Activated T-cell treated with anti-CD3 and anti-CD28 coated beads for 24 hours (primary cell): Measurements from ENCODE around the gene EVA1A.
"Not testable (repeated sequence)": the region's sequence is repeated elsewhere in the genome, so short reads cannot be mapped to it uniquely, and the experiment has no call there.

Experiments
- DNase-seq: peaks from one replicate; pipeline ENCODE4 v3.0.0-alpha.2; 2020; ENCODE audit warnings: low read depth

Gene EVA1A

GRCh38 chr2:75482398-75482797, 78.3 kb downstream of the EVA1A start:
- no peak for DNase-seq

DNA sequence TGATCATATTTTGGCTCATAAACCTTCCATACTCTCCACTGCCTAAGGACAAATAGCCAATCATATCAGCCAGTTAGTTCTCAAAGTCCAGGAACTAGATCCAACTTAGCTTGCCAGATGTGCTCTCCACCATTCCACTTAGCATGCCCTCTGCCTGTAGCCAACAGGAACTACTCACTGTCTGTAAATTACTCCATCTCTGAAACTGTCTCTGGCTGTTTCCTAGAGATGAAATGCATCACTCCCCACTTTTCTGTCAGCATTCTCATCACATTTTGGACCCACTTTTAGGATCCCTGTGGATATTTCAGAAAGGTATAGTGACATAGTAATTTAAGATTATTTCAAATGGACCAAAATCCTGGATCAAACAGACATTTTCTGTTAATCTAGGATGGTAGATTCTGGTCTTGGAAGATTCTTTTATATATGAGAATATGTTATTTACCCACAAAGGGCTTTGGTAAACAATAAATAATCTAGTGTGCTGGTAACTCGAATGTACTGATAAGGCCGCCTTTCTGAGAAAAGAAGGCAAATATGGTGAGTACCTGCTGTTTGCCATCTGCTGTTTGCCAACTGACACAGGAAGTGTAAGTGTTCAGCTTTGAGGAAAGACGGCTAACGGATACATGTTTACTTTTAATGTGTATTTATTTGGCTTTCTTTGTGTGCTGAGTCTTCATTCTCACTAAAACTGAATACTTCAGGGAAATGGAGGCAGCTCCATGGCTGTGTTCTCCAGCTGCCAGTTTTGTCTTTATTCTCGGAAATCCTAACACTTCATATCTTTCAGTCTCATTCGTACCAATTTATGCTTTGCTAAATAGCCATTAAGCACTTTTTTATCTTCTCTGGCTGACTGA, 79.5 kb downstream of the EVA1A start:
- no peak for DNase-seq

- DNase-seq, result not testable (repeated sequence)
Observed at GRCh38 chr2:75477696-75478095, 83.0 kb downstream of the EVA1A start.

GRCh38 chr2:75476761-75477160, 84.0 kb downstream of the EVA1A start:
- DNase-seq, result no peak

- DNase-seq, result no peak
Observed at GRCh38 chr2:75475976-75476375, 84.8 kb downstream of the EVA1A start.

- DNase-seq, result no peak
Observed at GRCh38 chr2:75475049-75475448, 85.7 kb downstream of the EVA1A start.

- DNase-seq, result no peak
Observed at GRCh38 chr2:75474115-75474514, 86.6 kb downstream of the EVA1A start.

DNA sequence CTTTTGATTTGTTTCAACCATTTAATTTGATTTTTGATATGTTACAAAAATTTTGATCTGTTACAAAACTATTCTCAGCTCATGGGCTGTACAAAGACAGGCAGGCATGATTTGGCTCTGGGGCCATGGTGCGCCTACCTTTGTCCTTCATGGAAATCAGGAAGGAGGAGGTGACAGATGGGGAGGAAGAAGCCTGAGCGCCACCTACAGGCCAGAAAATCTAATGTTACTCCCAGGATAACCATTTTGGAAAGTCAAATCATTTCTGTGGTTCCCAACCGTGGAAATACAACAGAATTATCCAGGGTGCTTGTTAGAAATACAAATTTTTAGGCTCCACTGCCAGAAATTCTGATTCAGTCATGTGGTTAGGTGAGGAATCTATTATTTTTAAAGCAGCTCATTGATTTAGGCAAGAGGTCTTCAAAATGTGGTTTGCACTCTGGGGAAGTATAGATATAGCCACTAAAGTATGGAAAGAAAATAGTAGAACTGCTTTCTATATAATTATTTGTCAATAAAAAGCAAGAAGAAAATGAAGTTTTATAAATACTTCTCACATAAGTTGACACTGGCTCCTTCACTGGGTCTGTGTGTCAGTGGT, 93.9 kb downstream of the EVA1A start:
- DNase-seq, result no peak

DNA sequence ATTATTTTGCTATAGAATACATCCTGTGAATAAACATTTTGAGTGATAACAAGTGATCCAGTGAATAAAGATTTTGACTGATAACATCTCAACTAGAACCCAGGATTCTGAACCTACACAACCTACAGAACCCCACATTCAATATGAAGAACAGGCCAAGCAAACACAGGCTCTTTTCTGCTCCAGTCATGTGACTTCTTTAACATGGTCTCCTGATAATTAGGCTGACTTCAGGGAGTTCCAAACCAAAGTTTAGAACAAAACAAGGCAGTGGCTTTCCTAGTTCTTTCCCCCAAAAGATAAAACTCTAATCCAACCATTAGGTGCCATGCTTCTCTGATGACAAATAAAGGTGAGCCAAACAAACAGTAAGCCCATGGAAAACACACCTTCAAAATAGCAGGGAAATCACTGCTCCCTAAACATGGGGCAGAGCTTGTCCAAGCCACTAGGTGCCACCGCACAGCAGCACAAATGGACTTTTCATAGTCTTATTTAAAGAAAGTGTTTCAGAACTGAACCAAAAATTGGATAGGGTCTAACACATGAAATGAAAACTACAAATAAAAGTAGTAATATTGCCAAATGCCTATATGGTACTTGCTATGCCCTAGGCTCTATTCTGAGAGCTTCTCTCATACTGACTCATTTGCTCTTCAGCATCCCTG, 95.3 kb downstream of the EVA1A start:
- no peak for DNase-seq

DNA sequence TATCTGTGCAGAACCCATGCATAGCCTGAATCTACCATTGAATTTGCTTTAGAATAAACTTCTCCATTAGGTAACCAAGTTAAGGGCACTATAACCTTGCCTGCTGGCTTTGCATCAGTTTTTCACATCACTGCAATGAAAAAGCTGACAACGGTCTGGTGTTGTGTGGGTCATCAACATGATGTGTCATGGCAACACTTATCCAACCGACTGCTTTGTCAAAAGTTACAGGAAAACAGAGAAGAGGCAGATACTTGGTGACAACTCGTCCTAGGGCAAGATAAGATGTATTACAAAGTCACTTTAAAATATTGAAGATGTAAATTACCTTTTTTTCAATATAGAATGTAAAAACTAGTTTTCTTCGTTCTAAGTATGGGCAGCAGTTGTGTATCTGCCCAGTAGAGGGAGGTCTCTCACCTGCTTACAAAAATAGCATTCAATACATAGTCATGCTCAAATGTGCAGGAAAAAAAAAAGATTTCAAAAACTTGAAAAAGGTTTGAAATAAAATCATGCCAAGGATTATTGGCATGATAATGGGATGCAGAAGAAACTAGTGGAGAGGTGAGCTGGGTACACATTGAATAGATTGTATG, 96.3 kb downstream of the EVA1A start:
- no peak for DNase-seq

- DNase-seq, result no peak
Observed at GRCh38 chr2:75462721-75463120, 98.0 kb downstream of the EVA1A start.

- DNase-seq, result no peak
Observed at GRCh38 chr2:75462206-75462605, 98.5 kb downstream of the EVA1A start.

DNA sequence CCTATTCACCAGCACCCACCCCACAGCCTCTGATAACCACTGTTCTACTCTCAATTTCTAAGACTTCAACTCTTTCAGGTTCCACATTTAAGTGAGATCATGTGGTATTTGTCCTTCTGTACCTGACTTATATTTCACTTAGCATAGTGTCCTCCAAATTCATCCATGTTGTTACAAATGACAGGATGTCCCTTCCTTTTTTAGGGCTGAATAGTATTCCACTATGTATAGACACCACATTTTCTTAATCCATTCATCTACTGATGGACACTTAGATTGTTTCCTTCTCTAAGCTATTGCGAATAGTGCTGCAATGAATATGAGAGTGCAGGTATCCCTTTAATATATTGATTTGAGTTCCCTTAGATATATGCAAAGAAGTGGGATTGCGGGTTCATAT, 100.1 kb downstream of the EVA1A start:
- DNase-seq, result no peak

- DNase-seq, result no peak
Observed at GRCh38 chr2:75459565-75460310, 101.0 kb downstream of the EVA1A start.

GRCh38 chr2:75458201-75458600, 102.5 kb downstream of the EVA1A start:
- DNase-seq, result no peak

DNA sequence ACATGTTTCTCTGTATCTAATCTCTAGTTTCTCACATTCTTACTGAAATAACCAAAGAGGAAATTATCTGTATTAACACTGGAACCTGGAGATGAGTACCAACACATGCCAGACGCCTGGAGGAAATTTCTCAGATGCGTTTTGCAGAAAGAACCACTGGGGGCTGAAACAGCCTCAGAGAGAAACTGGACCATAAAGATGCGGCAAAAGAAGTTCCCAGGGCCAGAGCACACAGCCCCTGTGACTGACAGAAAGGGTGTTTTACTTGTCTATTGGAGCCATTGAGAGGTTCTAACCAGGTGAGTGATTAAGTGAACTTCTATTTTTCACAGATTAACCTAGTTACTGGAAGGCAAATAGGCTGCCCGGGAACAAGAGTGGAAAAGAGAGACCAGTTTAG, 103.9 kb downstream of the EVA1A start:
- DNase-seq, result no peak

DNA sequence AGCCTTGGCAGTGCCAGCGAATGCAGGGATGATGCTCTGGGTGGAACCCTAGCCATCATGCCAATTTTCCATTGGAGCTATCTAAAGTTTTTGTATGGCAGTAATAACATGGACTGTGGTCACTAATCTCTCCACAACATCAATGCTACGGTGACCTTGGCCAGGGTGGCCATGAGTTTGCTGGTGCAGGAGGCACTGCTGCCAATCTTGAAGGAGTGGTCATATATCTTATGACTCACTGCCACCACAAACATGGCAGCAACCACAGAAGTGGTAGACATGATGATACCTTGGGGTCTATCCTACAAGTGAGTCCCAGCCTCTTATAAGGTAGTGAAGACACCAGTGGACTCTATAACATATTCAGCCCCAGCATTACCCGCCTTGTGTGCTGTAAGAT, 104.6 kb downstream of the EVA1A start:
- DNase-seq, result no peak

DNA sequence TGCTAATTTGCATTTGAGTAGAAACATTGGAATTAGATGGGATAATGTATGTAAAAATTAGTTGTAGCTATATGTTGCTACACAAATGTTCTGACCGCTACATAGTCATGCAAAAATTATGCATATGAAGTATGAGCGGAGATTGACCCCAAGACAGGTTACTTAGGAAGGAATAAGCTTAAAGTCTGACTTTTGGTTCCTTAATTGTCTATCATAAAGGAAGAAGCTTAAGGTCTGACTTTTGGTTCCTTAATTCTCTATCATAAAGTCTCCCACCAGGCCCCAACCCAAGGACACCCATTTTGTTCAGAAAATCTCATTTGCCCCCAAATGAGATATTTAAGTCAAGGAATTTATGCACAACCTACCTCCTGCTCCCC, 106.5 kb downstream of the EVA1A start:
- no peak for DNase-seq

DNA sequence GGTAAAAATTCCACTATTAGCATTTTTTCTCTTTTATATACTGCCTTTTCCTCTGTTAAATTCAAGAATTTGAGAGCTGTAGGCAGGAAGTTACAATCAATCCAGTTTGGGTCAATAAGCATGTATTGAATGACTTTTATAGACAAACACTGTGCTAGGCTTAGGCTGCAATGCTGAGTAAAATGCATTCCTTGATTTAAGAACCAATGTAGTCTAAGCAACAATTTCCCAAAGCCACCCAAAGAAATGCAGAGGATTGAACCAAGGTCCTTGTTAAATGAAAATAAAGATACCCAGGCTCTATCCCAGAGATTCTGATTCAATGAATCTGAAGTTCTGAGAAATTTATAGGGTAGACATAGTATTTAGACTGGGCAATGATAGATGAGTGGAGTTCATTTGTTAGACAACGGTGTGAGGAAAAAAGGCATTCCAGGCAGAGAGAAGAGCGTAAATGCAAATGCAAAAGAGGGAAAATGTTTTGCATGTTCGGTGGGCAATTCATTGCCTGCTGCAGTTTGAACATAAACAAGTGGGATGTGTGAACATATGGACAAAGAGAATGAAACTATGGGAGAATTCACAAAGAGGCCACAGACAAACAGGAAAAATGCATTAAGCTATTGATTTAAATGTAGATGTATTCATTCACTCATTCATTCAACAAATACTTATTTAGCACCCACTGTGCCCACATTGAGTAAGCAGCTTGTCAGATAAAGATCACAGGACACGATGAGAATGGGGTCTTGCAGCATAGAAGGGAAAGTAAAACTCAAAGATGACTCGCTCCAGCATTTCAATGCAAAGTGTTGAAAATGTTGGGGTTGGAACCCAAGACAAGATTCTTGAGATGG, 107.1 kb downstream of the EVA1A start:
- DNase-seq, result no peak

- no peak for DNase-seq
Observed at GRCh38 chr2:75450068-75450467, 110.7 kb downstream of the EVA1A start.

DNA sequence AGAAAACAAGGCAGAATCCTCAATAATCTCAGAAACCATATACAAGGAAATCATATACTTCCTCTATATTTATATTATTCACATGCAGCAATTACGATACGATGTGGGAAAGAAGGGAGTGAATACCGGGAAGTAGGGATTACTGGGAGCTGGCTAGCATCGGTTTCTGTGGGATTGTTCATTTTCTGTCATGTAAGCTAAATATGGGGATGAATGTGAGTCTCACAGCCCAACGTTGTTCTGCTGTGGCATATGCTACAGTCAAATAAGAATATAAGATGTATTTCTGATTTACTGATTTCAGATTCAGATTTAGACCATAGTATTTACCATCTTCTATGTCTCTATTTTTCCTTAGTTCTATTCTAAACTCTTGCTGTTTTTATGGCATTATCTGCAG, 113.6 kb downstream of the EVA1A start:
- no peak for DNase-seq
